Erythroblast (primary cell): ENCODE results near the gene CWH43.

Experiments
- GATA1 ChIP-seq: IDR thresholded peaks from 2 replicates; pipeline ENCODE4 v1.6.1; 2011; ENCODE audit warnings: low read depth, mild to moderate bottlenecking, control low read depth, low read length, moderate library complexity
- POLR2A ChIP-seq: IDR thresholded peaks from 2 replicates; pipeline ENCODE4 v1.6.1; 2011; ENCODE audit warnings: mild to moderate bottlenecking, low read length

GRCh38 chr4:48991357-48991756 is 5.3 kb downstream of the CWH43 start:
- TF ChIP-seq POLR2A, result no peak
- no peak for TF ChIP-seq GATA1
